PC-3 (cell line): ENCODE results near the gene COX17. TPM values are rescaled to one million over a fixed set of nuclear protein-coding genes. Genes with fewer than 3 reads are reported as not detected.
A peak's percentile ranks its signal among the peaks of the same experiment; 100 is the strongest.

Experiments
- ATAC-seq: fragments of 200-7000 bp; cut with Tn5 transposase; 2 replicates; pipeline ENCODE4 v1.9.1; 2020; ENCODE audit warnings: mild to moderate bottlenecking, moderate library complexity
- BruUV-seq: library from RNA; stranded (reverse); fragments of 400-500 nt; replicated peaks from 2 replicates; lab custom pipeline; 2021; lab: Mats Ljungman, UMichigan
- CTCF ChIA-PET: fragments of 300-600 bp; sonication (Branson Sonifier 250); formaldehyde crosslinking; loops from one replicate; lab custom pipeline; 2022; ENCODE audit warnings: antibody characterized with exemption; lab: Charles Lee
- POLR2A ChIA-PET: fragments of 300-600 bp; sonication (Branson Sonifier 250); formaldehyde crosslinking; loops from one replicate; lab custom pipeline; 2022; ENCODE audit warnings: antibody characterized with exemption; ENCODE audit not compliant: unreplicated experiment; lab: Charles Lee
- DNase-seq: peaks from one replicate; pipeline ENCODE4 v3.0.0-alpha.2; 2015
- H2AFZ ChIP-seq: fragments of 300-600 bp; sonication (generic); 2 replicates; pipeline ENCODE4 v1.6.0; 2016; ENCODE audit warnings: antibody characterized with exemption, low read length
- H3F3A ChIP-seq: fragments of 300-600 bp; sonication (generic); one replicate; pipeline ENCODE4 v1.6.0; 2017; ENCODE audit warnings: antibody characterized with exemption, low read length, control low read depth, mild to moderate bottlenecking; ENCODE audit not compliant: unreplicated experiment
- H3K27ac ChIP-seq: fragments of 300-600 bp; sonication (generic); 2 replicates; pipeline ENCODE4 v1.5.1; 2016; ENCODE audit warnings: mild to moderate bottlenecking, low read length
- H3K27me3 ChIP-seq: fragments of 300-600 bp; sonication (generic); 2 replicates; pipeline ENCODE4 v1.6.1; 2016; ENCODE audit warnings: low read length, mixed read lengths
- H3K36me3 ChIP-seq: fragments of 300-600 bp; sonication (generic); 2 replicates; pipeline ENCODE4 v1.6.1; 2016; ENCODE audit warnings: low read depth, mixed run types, low read length, mixed read lengths
- H3K4me1 ChIP-seq: fragments of 300-600 bp; sonication (generic); 2 replicates; pipeline ENCODE4 v1.5.1; 2016; ENCODE audit warnings: low read length; ENCODE audit not compliant: insufficient read depth
- H3K4me2 ChIP-seq: fragments of 300-600 bp; sonication (generic); 2 replicates; pipeline ENCODE4 v1.6.0; 2016; ENCODE audit warnings: low read length
- H3K4me3 ChIP-seq: fragments of 300-600 bp; sonication (generic); 2 replicates; pipeline ENCODE4 v1.5.1; 2016; ENCODE audit warnings: mild to moderate bottlenecking, low read length, mixed read lengths
- H3K79me2 ChIP-seq: fragments of 300-600 bp; sonication (generic); 2 replicates; pipeline ENCODE4 v1.6.1; 2017; ENCODE audit warnings: low read length, mixed read lengths
- H3K9ac ChIP-seq: fragments of 300-600 bp; sonication (generic); 2 replicates; pipeline ENCODE4 v1.6.0; 2016; ENCODE audit warnings: mild to moderate bottlenecking, low read length
- H3K9me2 ChIP-seq: fragments of 300-600 bp; sonication (generic); replicated peaks from 2 replicates; pipeline ENCODE4 v1.6.1; 2016; ENCODE audit warnings: mixed run types, low read length, mixed read lengths
- H3K9me3 ChIP-seq: fragments of 300-600 bp; sonication (generic); 2 replicates; pipeline ENCODE4 v1.6.1; 2016; ENCODE audit warnings: low read length, mixed read lengths
- H4K20me1 ChIP-seq: fragments of 300-600 bp; sonication (generic); 2 replicates; pipeline ENCODE4 v1.6.1; 2016; ENCODE audit warnings: low read length, mixed read lengths
- CTCF ChIP-seq: fragments of 300-600 bp; sonication (generic); conservative IDR thresholded peaks from 2 replicates; pipeline ENCODE4 v1.5.1; 2017; ENCODE audit warnings: antibody characterized with exemption, low read depth, mild to moderate bottlenecking, low read length
- EZH2 ChIP-seq: fragments of 300-600 bp; sonication (generic); IDR thresholded peaks from one replicate; pipeline ENCODE4 v1.6.1; 2017; ENCODE audit warnings: antibody characterized with exemption, mild to moderate bottlenecking, low read length; ENCODE audit not compliant: unreplicated experiment
- EZH2phosphoT487 ChIP-seq: fragments of 300-600 bp; sonication (generic); IDR thresholded peaks from 2 replicates; pipeline ENCODE4 v1.6.1; 2018; ENCODE audit warnings: mild to moderate bottlenecking, antibody characterized with exemption, low read length, borderline replicate concordance
- intact Hi-C: fragments of 100-400 bp; cut with micrococcal nuclease; formaldehyde crosslinking; loops from 2 replicates; pipeline ENCODE4 v1.9.0; 2023
- total RNA-seq: library from RNA; depleted of rRNA; stranded (reverse); fragments of >200 nt; gene quantifications from 2 replicates; pipeline ENCODE4 v1.2.3, GENCODE V29; 2014

COX17 gene
- total RNA-seq, 1 experiment from 2014 or later: 159 TPM

GRCh38 chr3:119628390-119628789 lies 48.8 kb downstream of the COX17 start:
- ChIA-PET POLR2A (no interaction called here), CTCF (no interaction called here)
- H2AFZ ChIP-seq: no peak overlapping the region
- H4K20me1 ChIP-seq: no peaks in the 10 kb centered on the region
- H3K9me2 ChIP-seq: no peaks in the 10 kb centered on the region
- ATAC-seq (no peak), DNase-seq (no peak)
- 0 out of 2 replicates have a peak overlapping the region, but pooled peaks have one; percentile 29 for H3K4me2 ChIP-seq
- no peaks in the 10 kb centered on the region for H3K27me3 ChIP-seq
- intact Hi-C loops: loop anchor here (5.0 kb wide), 1 partner anchor 51 kb away; the partner anchor contains the start of gene ADPRH
- H3K9ac ChIP-seq: no peak overlapping the region
- no peaks in the 10 kb centered on the region for H3F3A ChIP-seq
- H3K36me3 ChIP-seq: no peaks in the 10 kb centered on the region
- peaks cover 34% of the 10 kb centered on the region for H3K4me1 ChIP-seq
- BruUV-seq: TSS peak; percentile 29
- H3K27ac ChIP-seq: no peak overlapping the region; the same call in 1 of the 2 replicates
- TF ChIP-seq EZH2phosphoT487: no peak
- H3K79me2 ChIP-seq: no peaks in the 10 kb centered on the region
- H3K4me3 ChIP-seq: no peak overlapping the region
- no peaks in the 10 kb centered on the region for H3K9me3 ChIP-seq

DNA sequence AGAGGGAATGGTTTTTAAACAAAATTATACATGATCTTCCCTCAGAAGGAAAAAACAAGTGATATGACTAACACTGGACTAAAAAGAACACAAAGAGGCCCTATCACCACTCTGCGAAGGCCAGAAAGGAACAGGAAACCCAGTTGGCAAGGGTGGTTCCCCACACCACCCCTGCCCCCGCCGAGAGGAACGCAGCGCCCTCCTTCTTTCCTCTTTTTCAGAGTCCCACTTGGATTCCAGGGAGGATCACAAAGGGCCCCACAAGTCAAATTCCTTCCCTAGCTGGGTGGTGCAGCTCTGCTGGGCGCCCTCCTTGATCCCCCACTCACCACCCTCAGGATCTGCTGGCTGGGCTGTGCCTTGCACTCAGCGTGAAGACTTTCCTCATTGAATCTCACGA lies 49.7 kb downstream of the COX17 start:
- Histone ChIP-seq H3K9ac (no peak overlapping the region), H4K20me1 (no peaks in the 10 kb centered on the region), H3K27ac (no peak overlapping the region), H2AFZ (no peak overlapping the region), H3K4me3 (no peak overlapping the region), H3F3A (no peaks in the 10 kb centered on the region), H3K4me2 (no peak overlapping the region), H3K4me1 (peaks cover 34% of the 10 kb centered on the region), H3K27me3 (no peaks in the 10 kb centered on the region), H3K36me3 (no peaks in the 10 kb centered on the region), H3K9me3 (no peaks in the 10 kb centered on the region), H3K79me2 (no peaks in the 10 kb centered on the region), H3K9me2 (no peaks in the 10 kb centered on the region)
- TF ChIP-seq EZH2 (no peak), EZH2phosphoT487 (no peak), CTCF (no peak)
- ATAC-seq: no peak
- no peak for DNase-seq
- intact Hi-C loops: loop anchor here (5.0 kb wide), 1 partner anchor 50 kb away; the partner anchor contains the start of gene ADPRH
- POLR2A ChIA-PET: no interaction called here
- no TSS peak for BruUV-seq
- CTCF ChIA-PET: no interaction called here

DNA sequence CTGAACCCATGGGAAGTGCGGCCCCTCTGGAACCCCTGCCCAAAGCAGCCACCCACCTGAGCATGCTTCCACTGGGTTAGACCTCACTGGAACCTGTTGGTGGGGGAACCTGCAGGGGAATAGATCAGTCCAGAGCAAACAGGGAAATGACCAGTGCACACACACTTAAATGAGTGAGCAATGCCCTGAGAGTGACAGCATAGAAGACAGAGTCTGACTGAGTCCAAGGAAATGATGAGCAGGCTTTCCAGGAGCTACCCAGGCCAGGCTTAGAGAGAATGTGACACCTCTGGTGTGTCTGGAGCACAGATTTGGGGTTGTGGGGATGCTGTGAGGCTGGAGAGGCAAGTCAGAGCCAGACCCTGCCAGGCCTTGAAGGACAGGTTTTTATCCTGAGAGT lies 51.0 kb downstream of the COX17 start:
- Histone ChIP-seq H3K4me1 (peaks cover 27% of the 10 kb centered on the region), H3K27me3 (no peaks in the 10 kb centered on the region), H4K20me1 (no peaks in the 10 kb centered on the region), H3K9me2 (no peaks in the 10 kb centered on the region), H3F3A (no peaks in the 10 kb centered on the region), H3K9me3 (no peaks in the 10 kb centered on the region), H3K9ac (no peak overlapping the region), H3K36me3 (no peaks in the 10 kb centered on the region), H3K4me2 (no peak overlapping the region), H2AFZ (no peak overlapping the region), H3K79me2 (no peaks in the 10 kb centered on the region), H3K27ac (no peak overlapping the region), H3K4me3 (no peak overlapping the region)
- CTCF ChIA-PET: no interaction called here
- peak; percentile 34 for ATAC-seq
- TF ChIP-seq EZH2phosphoT487 (no peak), EZH2 (no peak), CTCF (no peak)
- no peak for DNase-seq
- POLR2A ChIA-PET: no interaction called here
- no TSS peak for BruUV-seq
- intact Hi-C loops: loop anchor here (5.0 kb wide), 1 partner anchor 49 kb away; the partner anchor contains the start of gene ADPRH
